CD4-positive, alpha-beta T cell treated with Interleukin-17A for 4 hours (primary cell): ENCODE results near the gene EPX.
A peak's percentile ranks its signal among the peaks of the same experiment; 100 is the strongest.
"Not testable (repeated sequence)": the region's sequence is repeated elsewhere in the genome, so short reads cannot be mapped to it uniquely, and the experiment has no call there.

ENCODE experiments used
- DNase-seq: peaks from one replicate; pipeline ENCODE4 v3.0.0-alpha.2; 2020; ENCODE audit warnings: mixed read lengths

The EPX gene, protein sequence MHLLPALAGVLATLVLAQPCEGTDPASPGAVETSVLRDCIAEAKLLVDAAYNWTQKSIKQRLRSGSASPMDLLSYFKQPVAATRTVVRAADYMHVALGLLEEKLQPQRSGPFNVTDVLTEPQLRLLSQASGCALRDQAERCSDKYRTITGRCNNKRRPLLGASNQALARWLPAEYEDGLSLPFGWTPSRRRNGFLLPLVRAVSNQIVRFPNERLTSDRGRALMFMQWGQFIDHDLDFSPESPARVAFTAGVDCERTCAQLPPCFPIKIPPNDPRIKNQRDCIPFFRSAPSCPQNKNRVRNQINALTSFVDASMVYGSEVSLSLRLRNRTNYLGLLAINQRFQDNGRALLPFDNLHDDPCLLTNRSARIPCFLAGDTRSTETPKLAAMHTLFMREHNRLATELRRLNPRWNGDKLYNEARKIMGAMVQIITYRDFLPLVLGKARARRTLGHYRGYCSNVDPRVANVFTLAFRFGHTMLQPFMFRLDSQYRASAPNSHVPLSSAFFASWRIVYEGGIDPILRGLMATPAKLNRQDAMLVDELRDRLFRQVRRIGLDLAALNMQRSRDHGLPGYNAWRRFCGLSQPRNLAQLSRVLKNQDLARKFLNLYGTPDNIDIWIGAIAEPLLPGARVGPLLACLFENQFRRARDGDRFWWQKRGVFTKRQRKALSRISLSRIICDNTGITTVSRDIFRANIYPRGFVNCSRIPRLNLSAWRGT

GRCh38 chr17:58192612-58193011 lies at the start of gene EPX:
Gene EPX (plus strand): TSS chr17:58192726. CDS start chr17:58192847, 121 bp downstream.
- DNase-seq = no peak

GRCh38 chr17:58143335-58143734 lies 49.2 kb upstream of the EPX start:
- not testable (repeated sequence) for DNase-seq

DNA sequence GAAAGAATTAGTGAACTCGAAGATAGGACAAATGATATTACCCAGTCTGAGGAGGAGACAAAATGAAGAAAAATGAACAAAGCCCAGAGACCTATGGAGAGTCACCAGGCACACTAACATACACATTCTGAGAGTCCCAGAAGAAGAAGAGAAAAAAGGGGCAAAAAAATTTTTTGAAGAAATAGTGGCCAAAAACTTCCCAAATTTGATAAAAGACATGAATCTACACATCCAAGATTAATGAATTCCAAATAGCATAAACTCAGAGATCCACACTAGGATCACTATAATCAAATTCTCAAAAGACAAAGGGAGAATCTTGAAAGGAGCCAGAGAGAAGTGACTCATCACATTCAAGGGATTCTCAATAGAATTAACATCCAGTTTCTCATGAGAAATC lies 47.7 kb upstream of the EPX start:
- no peak for DNase-seq

- DNase-seq = no peak
Observed at GRCh38 chr17:58147930-58148434, 44.5 kb upstream of the EPX start, which contains the start of gene OR4D1. Gene OR4D1 (plus strand): TSS chr17:58148384. CDS start chr17:58155154, 6,770 bp downstream.

DNA sequence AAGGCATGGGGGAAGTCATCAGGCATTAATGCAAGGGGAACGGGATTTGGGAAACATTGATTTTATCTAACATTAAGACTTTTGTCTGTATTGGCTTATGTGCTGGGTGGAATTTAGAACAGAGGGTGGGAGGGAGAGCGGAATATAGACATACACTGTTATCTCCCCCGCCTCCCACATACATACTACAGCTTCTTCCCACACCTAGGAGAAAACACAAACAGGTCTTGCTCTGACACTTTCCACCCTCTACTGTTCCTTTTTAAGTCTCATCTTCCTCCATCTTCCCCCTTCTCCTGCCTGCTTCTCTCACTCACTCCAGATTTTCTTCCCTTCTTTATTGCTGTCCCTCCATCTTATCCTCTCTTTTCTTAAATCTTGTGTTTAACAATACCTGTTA lies 43.9 kb upstream of the EPX start:
- no peak for DNase-seq

DNA sequence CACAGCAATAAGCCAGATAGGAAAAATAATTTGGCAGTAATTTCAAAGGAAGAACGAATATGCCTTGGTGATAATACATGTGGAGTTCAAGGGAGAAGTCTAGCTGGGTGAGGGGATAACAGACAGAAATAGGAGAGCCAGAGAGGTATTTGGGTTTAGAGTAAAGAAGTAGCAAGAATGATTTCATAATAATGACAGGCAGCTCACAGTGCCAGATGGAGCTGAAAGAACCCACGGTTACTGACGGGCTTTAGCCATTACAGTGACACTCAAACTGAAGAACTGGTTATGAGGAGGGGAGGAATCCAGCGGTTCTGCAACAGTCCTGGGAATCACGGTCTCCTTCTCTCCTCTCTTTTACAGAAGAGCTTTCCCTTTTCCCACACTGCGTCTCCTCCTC lies 42.1 kb upstream of the EPX start:
- no peak for DNase-seq

- peak; percentile 79 for DNase-seq
Observed at GRCh38 chr17:58153046-58153445, 39.5 kb upstream of the EPX start.

GRCh38 chr17:58153671-58154070 lies 38.9 kb upstream of the EPX start:
- DNase-seq = no peak

DNA sequence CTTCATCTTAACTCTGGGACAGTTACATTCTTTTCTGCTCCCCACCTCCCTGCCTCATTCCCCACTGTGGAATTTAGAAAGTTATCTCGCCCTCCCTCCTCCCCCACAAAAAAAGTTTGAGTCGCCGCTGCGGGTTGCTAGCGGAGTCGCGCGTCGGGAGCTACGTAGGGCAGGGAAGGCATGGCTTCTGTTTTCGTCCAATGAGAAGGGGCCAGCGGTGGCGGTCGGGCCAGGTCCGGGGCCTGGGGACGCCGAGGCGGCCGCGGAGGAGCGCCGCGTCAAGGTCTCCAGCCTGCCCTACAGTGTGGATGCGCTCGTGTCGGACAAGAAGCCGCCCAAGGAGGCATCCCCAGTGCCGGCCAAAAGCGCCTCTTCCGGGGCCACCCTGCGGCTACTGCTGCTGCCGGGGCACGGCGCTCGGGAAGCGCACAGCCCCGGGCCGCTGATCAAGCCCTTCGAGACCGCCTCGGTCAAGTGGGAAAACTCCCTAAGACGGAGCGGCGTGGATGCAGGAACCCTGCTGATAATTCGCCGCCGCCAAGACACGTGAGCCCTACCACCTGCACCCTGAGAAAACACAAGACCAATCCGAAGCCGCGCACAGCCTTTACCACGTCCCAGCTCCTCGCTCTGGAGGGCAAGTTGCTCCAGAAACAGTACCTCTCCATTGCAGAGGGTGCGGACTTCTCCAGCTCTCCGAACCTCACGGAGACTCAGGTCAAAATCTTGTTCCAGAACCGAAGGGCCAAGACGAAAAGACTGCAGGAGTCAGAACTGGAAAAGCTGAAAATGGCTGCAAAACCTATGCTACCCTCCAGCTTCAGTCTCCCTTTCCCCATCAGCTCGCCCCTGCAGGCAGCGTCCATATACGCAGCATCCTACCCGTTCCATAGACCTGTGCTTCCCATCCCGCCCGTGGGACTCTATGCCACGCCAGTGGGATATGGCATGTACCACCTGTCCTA lies 35.4 kb upstream of the EPX start:
- DNase-seq = peak; percentile 70

- no peak for DNase-seq
Observed at GRCh38 chr17:58158181-58158580, 34.3 kb upstream of the EPX start.

DNA sequence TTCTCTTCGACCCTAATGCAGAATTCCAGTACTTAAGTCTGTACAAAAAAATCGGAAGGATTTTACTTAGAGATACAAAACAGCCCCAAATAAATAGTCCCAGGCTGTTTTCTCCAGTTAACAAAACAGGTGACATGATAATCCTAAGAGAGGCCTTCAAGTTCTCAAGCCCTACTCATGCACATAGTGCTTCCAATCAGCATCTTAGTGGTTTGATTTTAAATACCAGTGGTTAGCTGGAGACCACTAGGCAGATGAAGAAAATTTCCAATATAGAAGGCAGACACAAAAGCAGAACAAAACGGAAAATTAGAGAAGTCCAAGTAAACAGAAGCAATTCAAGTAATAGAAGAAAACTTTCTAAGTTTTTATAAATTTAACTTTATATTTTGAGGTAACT lies 31.0 kb upstream of the EPX start:
- DNase-seq = no peak

DNA sequence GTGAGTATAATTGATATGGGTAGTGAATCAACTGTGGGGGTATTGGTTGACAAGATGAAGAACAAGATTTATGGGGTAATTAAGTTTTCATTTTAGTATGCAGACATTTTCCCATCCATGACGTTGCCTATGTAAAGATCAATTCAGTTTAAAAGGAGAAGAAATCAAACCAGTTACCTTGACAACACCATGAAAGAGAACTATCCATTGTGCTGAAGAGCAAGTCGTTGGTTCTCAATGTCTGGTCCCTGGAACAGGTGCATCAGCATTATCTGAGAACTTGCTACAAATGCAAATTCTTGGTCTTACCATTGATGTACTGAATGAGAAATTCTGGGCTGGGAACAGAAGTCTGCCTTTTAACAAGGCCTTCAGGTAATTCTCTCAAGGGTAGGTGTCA lies 26.5 kb upstream of the EPX start:
- DNase-seq = no peak

DNA sequence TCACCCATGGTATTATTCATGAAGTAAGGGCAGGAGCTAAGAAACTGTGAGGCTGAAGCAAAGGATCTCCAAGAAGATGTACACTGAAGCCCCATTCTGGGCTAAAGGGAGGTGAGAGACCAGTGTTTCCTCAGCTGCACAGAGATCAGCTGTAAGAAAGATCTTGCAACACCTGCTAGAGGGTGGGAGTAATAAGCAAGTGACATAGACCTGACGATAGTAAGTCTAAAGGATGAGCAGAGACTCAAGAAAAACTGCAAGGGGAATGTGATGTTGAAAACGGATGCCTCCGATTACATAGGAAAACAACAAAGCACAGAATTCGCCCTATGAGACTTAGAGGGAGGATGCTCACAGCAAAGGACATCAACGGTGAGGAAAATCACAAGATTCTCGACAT lies 25.8 kb upstream of the EPX start, which contains the start of gene OR4D2:
Gene OR4D2, plus strand, starts transcription at position 301 of the 400 bp plus-strand sequence. CDS start 2,674 bp downstream, outside the sequence.
- no peak for DNase-seq

- DNase-seq = peak; percentile 14
Observed at GRCh38 chr17:58170622-58171021, 21.9 kb upstream of the EPX start.

DNA sequence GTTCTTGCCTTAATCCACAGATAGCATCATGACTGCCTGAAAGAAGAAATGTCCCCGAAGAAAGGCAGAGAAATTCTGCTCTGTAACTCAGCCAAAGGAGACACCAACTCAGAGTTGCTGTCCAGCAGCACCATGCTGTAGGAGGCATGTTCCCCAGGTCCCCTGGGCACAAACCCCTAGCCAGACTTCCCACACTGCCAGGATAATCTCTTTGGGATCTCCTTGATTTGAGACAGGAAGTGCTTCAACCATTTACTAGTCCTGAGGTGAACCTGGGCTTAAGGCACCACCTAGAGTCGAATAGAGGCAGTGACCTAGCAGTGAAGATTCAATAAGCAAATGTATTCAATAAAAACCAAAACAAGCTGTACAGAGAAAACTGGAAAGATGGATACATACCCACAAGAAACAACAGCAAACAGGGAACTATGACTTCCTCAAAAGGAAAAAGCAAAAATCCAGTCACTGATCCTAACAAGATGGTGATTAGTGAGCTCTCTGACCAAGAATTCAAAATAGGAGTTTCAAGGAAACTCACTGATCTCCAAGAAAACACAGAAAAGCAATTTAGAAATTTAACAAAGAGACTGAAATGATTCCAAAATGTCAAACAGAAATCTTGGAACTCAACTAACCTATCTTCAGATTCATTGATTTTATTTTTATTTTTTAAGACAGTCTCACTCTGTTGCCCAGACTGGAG lies 20.0 kb upstream of the EPX start:
- DNase-seq = peak; percentile 62

DNA sequence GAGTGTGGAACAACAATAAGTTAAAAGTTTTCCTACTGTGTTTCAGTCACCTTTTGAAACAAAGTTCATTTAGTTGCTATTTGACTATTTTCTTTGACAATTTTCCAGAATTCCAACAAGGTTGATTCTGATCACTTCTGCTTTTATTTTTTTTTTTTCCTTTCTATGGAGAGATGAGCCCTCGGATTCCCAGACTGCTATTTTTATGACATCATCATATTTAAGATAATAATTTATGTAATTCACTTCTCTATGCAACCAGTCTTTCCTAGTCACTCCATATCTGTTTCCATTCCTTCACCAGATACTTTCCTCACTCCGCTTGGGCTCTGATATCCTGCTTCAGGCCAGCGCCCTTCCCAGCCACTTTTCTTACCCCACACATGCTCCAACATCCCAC lies 17.7 kb upstream of the EPX start:
- no peak for DNase-seq

GRCh38 chr17:58176200-58176599 lies 16.3 kb upstream of the EPX start:
- no peak for DNase-seq

GRCh38 chr17:58181796-58182195 lies 10.7 kb upstream of the EPX start:
- no peak for DNase-seq

GRCh38 chr17:58183514-58183913 lies 9.0 kb upstream of the EPX start:
- no peak for DNase-seq

DNA sequence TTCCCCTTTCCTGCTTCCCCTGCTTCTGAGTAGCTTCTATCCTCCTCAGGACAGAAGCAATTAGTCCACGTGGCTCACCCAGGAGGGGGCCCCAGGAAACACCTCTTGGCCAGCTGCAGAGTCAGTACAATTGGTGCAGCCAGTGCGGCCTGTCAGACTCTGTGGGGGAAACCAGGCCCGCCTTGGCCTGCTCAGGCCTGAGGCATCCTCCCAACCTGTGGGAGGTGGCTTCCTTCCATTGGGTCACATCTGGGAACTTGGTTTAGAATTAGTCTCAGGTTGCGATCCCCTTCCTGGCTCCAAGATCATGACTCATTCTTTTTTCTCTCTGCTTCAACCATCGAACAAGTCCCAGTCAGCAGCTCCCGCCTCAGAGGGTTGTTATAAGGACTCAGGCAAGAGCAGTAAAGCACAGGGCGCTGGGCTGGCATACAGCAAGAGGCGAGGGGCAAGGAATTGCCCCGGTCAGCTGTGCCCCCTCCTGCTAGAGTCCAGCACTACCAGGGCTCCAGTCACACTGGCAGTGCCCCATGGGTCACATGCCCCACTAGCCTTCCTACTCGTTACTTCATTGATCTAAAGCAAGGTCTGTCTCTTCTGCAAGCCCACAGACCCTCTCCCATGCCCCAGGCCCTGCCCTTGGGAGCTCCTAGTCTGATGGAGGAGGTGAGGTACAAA lies 8.1 kb upstream of the EPX start:
- DNase-seq = no peak

DNA sequence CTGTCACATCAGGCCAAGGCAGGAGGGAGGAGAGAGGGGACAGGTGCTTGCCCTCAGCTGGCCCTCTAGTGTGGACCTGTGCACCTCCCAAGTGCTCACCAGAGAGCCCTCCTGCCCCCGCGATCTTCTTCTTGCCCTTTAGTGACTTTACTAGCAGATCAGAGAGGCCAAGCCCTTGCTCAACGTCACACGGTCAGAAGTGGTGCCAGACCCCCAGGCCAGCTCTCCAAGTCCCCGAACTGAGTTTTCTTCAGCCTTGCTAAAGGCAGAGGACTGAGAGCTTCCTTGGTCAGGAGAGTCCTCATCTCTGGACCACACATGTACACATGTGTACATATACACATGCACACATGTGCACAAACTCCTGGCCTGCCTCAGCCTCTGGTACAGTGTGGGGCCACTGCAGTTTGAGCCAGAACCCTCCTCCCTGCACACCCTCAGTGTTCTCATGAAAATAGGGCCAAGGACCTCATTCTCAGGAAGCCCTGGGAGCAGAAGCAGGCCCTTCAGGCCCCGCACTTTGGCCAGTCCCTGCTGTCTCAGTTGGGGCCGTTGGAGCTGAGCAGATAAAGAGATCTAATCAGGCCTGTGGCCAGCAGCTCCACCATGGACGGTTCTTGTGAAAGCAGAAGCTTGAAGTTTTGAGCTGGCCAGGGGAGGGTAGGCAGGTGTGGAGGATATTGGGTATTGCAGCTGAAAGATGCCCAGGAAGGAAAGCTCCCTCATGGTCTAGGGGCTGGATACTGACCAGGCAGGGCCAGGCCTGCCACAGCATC lies 7.4 kb upstream of the EPX start:
- no peak for DNase-seq
